Renal pelvis (tissue), 4 donors: ENCODE data around the gene LYST. TPM values are rescaled to one million over a fixed set of nuclear protein-coding genes. Genes with fewer than 3 reads are reported as not detected.
"Not testable (repeated sequence)": the region's sequence is repeated elsewhere in the genome, so short reads cannot be mapped to it uniquely, and the experiment has no call there.

Source experiments
- DNase-seq: peaks from one replicate; pipeline ENCODE4 v3.0.0-alpha.2; 2013
- polyA plus RNA-seq, 3 donors: library from polyadenylated mRNA; unstranded; fragments of 120-200 nt; gene quantifications; one replicate each; pipeline ENCODE4 v1.2.1, GENCODE V29; 2013; ENCODE audit not compliant: insufficient read length in 3 of 3

Gene LYST
- polyA plus RNA-seq, 3 donors = 10.2 to 13.2 (median 11.3) TPM

GRCh38 chr1:235818632-235819136 is 48.0 kb downstream of the LYST start:
- no peak for DNase-seq

- DNase-seq = no peak
Observed at GRCh38 chr1:235817101-235817728, 49.5 kb downstream of the LYST start.

- DNase-seq = peak; percentile 68
Observed at GRCh38 chr1:235809688-235810397, 56.9 kb downstream of the LYST start.

- no peak for DNase-seq
Observed at GRCh38 chr1:235808223-235808622, 58.5 kb downstream of the LYST start.

- no peak for DNase-seq
Observed at GRCh38 chr1:235806123-235806522, 60.6 kb downstream of the LYST start.

GRCh38 chr1:235802573-235803346 is 63.9 kb downstream of the LYST start:
- DNase-seq = no peak

- no peak for DNase-seq
Observed at GRCh38 chr1:235799264-235799663, 67.4 kb downstream of the LYST start.

- no peak for DNase-seq
Observed at GRCh38 chr1:235791532-235792060, 75.1 kb downstream of the LYST start.

- DNase-seq = no peak
Observed at GRCh38 chr1:235790123-235790522, 76.6 kb downstream of the LYST start.

GRCh38 chr1:235786227-235786898 is 80.3 kb downstream of the LYST start:
- DNase-seq = not testable (repeated sequence)

GRCh38 chr1:235784950-235785349 is 81.8 kb downstream of the LYST start:
- no peak for DNase-seq

- DNase-seq = peak; percentile 39
Observed at GRCh38 chr1:235783148-235783776, 83.4 kb downstream of the LYST start.

- DNase-seq = no peak
Observed at GRCh38 chr1:235782601-235783000, 84.1 kb downstream of the LYST start.

GRCh38 chr1:235781807-235782206 is 84.9 kb downstream of the LYST start:
- DNase-seq = no peak

- no peak for DNase-seq
Observed at GRCh38 chr1:235779770-235780169, 86.9 kb downstream of the LYST start.

- no peak for DNase-seq
Observed at GRCh38 chr1:235776396-235776795, 90.3 kb downstream of the LYST start.

GRCh38 chr1:235775246-235775860 is 91.4 kb downstream of the LYST start:
- DNase-seq = no peak

- DNase-seq = no peak
Observed at GRCh38 chr1:235767795-235768194, 98.9 kb downstream of the LYST start.

GRCh38 chr1:235766794-235767285 is 99.9 kb downstream of the LYST start:
- no peak for DNase-seq

- no peak for DNase-seq
Observed at GRCh38 chr1:235763962-235764361, 102.7 kb downstream of the LYST start.

GRCh38 chr1:235759336-235759735 is 107.4 kb downstream of the LYST start:
- DNase-seq = no peak
